Esophagus squamous epithelium (tissue), 5 donors: ENCODE results near the gene ZNF474. TPM values are rescaled to one million over a fixed set of nuclear protein-coding genes. Genes with fewer than 3 reads are reported as not detected.
A peak's percentile ranks its signal among the peaks of the same experiment; 100 is the strongest.

Experiments
- DNase-seq: peaks from one replicate; lab custom pipeline; 2025; lab: John Stamatoyannopoulos, UW
- H3K27ac ChIP-seq, 4 donors: fragments of 200-600 bp; sonication (generic); one replicate each; pipeline ENCODE4 v1.5.1; 2016 to 2019; ENCODE audit warnings: mild to moderate bottlenecking in 1 of 4
- H3K27me3 ChIP-seq, 4 donors: fragments of 200-600 bp; sonication (generic); 1 replicate in 3 of 4; 2 replicates in 1 of 4; pipeline versions ENCODE4 v1.5.1 to v1.6.0; 2017 to 2021; ENCODE audit warnings: antibody characterized with exemption in 1 of 4
- H3K36me3 ChIP-seq, 3 donors: fragments of 200-600 bp; sonication (generic); one replicate each; pipeline ENCODE4 v1.5.1; 2016 to 2019
- H3K4me1 ChIP-seq, 3 donors: fragments of 200-600 bp; sonication (generic); one replicate each; pipeline ENCODE4 v1.5.1; 2017 to 2019
- H3K4me3 ChIP-seq, 4 donors: fragments of 200-600 bp; sonication (generic); 1 replicate in 3 of 4; 2 replicates in 1 of 4; pipeline ENCODE4 v1.5.1; 2016 to 2019; ENCODE audit warnings: mild to moderate bottlenecking in 2 of 4, moderate library complexity in 1 of 4
- H3K9me3 ChIP-seq, 3 donors: fragments of 200-600 bp; sonication (generic); one replicate each; pipeline ENCODE4 v1.5.1; 2016 to 2019
- CTCF ChIP-seq, 6 experiments: fragments of 450-650 bp in 4 of 6; fragments of 200-600 bp in 2 of 6; sonication (generic) in 2 of 6; IDR thresholded peaks; one replicate each; pipeline ENCODE4 v1.5.1; 2016 to 2019; ENCODE audit warnings: antibody characterized with exemption in 6 of 6, mild to moderate bottlenecking in 4 of 6, moderate library complexity in 4 of 6
- POLR2A ChIP-seq, 4 donors: fragments of 450-650 bp; IDR thresholded peaks; one replicate each; pipeline ENCODE4 v1.6.1; 2017; ENCODE audit warnings: antibody characterized with exemption in 4 of 4, mild to moderate bottlenecking in 4 of 4, moderate library complexity in 3 of 4
- WGBS, 2 donors: methylation state at CpG; one replicate each; pipeline ENCODE4 v1.1.5; 2018; 5-methylcytosine and 5-hydroxymethylcytosine counted together
- intact Hi-C: fragments of 100-400 bp; cut with DNase I; formaldehyde crosslinking; loops from one replicate; pipeline ENCODE4 v1.15.0; 2022
- total RNA-seq, 4 donors: library from RNA; depleted of rRNA; stranded (reverse); fragments of >200 nt; gene quantifications; one replicate each; pipeline ENCODE4 v1.1.0, GENCODE V29; 2016
- donor health status: DM: yes; HTN: yes; CAD: no.

Gene ZNF474
- total RNA-seq, 4 donors from 2014 or later, result 0.18 to 0.57 TPM; not detected in 2

GRCh38 chr5:122195802-122196394 lies 66.6 kb downstream of the ZNF474 start:
- no peak for TF ChIP-seq POLR2A (IDR thresholded peaks at IDR 0.05)
- TF ChIP-seq CTCF (IDR thresholded peaks at IDR 0.05), result peak in 5 of 6 experiments; percentile 51 to 70 (median 58)
- H3K27me3 ChIP-seq, result no peaks in the 10 kb centered on the region
- 25 to 30% methylated on average over 3 of the region's 3 CpGs for WGBS, 2 donors
- H3K4me3 ChIP-seq, result no peak overlapping the region
- no peak for DNase-seq
- no peaks in the 10 kb centered on the region for H3K36me3 ChIP-seq
- no peaks in the 10 kb centered on the region for H3K9me3 ChIP-seq
- no peak overlapping the region for H3K27ac ChIP-seq
- intact Hi-C loops, result loop anchor here (10.0 kb wide), 1 partner anchor 299 kb away; no protein-coding TSS in a partner anchor
- peaks cover 0 to 6% (median 0%) of the 10 kb centered on the region in 3 donors for H3K4me1 ChIP-seq

- WGBS, 2 donors, result 27 to 46% methylated on average over 3 of the region's 3 CpGs
- intact Hi-C loops, result loop anchor here (10.0 kb wide), 1 partner anchor 296 kb away; no protein-coding TSS in a partner anchor
- Histone ChIP-seq H3K27me3 (no peaks in the 10 kb centered on the region), H3K27ac (no peak overlapping the region), H3K4me3 (no peak overlapping the region), H3K4me1 (no peaks in the 10 kb centered on the region), H3K36me3 (no peaks in the 10 kb centered on the region), H3K9me3 (no peaks in the 10 kb centered on the region)
- DNase-seq, result no peak
- TF ChIP-seq POLR2A (IDR thresholded peaks at IDR 0.05), result no peak
- TF ChIP-seq CTCF (IDR thresholded peaks at IDR 0.05), result no peak
Measured at GRCh38 chr5:122199146-122199545, 69.8 kb downstream of the ZNF474 start.

- no peak for DNase-seq
- Histone ChIP-seq H3K9me3 (no peaks in the 10 kb centered on the region), H3K27me3 (peaks cover 0 to 3% (median 0%) of the 10 kb centered on the region in 4 donors), H3K36me3 (no peaks in the 10 kb centered on the region), H3K4me1 (no peaks in the 10 kb centered on the region), H3K4me3 (no peak overlapping the region), H3K27ac (no peak overlapping the region)
- TF ChIP-seq CTCF (IDR thresholded peaks at IDR 0.05), result no peak
- intact Hi-C loops, result no loop called here
Measured at GRCh38 chr5:122200450-122200849, 71.1 kb downstream of the ZNF474 start.

GRCh38 chr5:122200865-122201264 lies 71.5 kb downstream of the ZNF474 start:
- intact Hi-C loops, result no loop called here
- Histone ChIP-seq H3K36me3 (no peaks in the 10 kb centered on the region), H3K9me3 (no peaks in the 10 kb centered on the region), H3K4me3 (no peak overlapping the region), H3K27ac (no peak overlapping the region), H3K27me3 (peaks cover 0 to 3% (median 0%) of the 10 kb centered on the region in 4 donors), H3K4me1 (no peaks in the 10 kb centered on the region)
- 82 to 88% methylated on average over 3 of the region's 3 CpGs for WGBS, 2 donors
- no peak for DNase-seq
- TF ChIP-seq CTCF (IDR thresholded peaks at IDR 0.05) (no peak), POLR2A (IDR thresholded peaks at IDR 0.05) (no peak)

- no peak for DNase-seq
- no peak overlapping the region for H3K27ac ChIP-seq
- H3K36me3 ChIP-seq, result no peaks in the 10 kb centered on the region
- H3K4me1 ChIP-seq, result no peaks in the 10 kb centered on the region
- no peak overlapping the region for H3K4me3 ChIP-seq
- H3K9me3 ChIP-seq, result no peaks in the 10 kb centered on the region
- H3K27me3 ChIP-seq, result peaks cover 0 to 3% (median 0%) of the 10 kb centered on the region in 4 donors
- intact Hi-C loops, result no loop called here
- 81% methylated on average over 3 of the region's 3 CpGs for WGBS, 2 donors
- TF ChIP-seq POLR2A (IDR thresholded peaks at IDR 0.05) (no peak), CTCF (IDR thresholded peaks at IDR 0.05) (no peak)
Measured at GRCh38 chr5:122201365-122201764, 72.0 kb downstream of the ZNF474 start.
